ENCODE data around the gene GSKIP.
A peak's percentile ranks its signal among the peaks of the same experiment; 100 is the strongest.

Gene GSKIP

GRCh38 chr14:96422992-96423391 is 59.7 kb downstream of the GSKIP start:
- no peak for DNase-seq

- DNase-seq, result no peak
Observed at GRCh38 chr14:96423446-96424108, 60.3 kb downstream of the GSKIP start.

- DNase-seq, result peak; percentile 58
Observed at GRCh38 chr14:96424109-96424989, 61.0 kb downstream of the GSKIP start.

GRCh38 chr14:96434040-96434439 is 70.7 kb downstream of the GSKIP start:
- DNase-seq, result no peak
